ENCODE measurements around the gene CHRM4.

The CHRM4 gene

GRCh38 chr11:46414879-46415278, 23.3 kb upstream of the CHRM4 start:
- TF ChIP-seq CTCF (IDR thresholded peaks at IDR 0.05), result no peak

GRCh38 chr11:46414466-46414796, 22.9 kb upstream of the CHRM4 start:
- no peak for TF ChIP-seq CTCF (IDR thresholded peaks at IDR 0.05)

- no peak for TF ChIP-seq CTCF (IDR thresholded peaks at IDR 0.05)
These were observed 22.3 kb upstream of the CHRM4 start for GRCh38 chr11:46413760-46414465.

- peak; percentile 59 for TF ChIP-seq CTCF (IDR thresholded peaks at IDR 0.05)
These were observed 18.4 kb upstream of the CHRM4 start for GRCh38 chr11:46410021-46410420.

- no peak for TF ChIP-seq CTCF (IDR thresholded peaks at IDR 0.05)
These were observed 16.9 kb upstream of the CHRM4 start for GRCh38 chr11:46408407-46408986.

GRCh38 chr11:46407635-46408034, 16.1 kb upstream of the CHRM4 start:
- TF ChIP-seq CTCF (IDR thresholded peaks at IDR 0.05), result no peak

- no peak for TF ChIP-seq CTCF (IDR thresholded peaks at IDR 0.05)
These were observed 13.0 kb upstream of the CHRM4 start for GRCh38 chr11:46404476-46405017.

Data from LNCAP (cell line).